ENCODE results near the gene PIP4K2A. TPM values are rescaled to one million over a fixed set of nuclear protein-coding genes. Genes with fewer than 3 reads are reported as not detected.
"Not testable (repeated sequence)": the region's sequence is repeated elsewhere in the genome, so short reads cannot be mapped to it uniquely, and the experiment has no call there.

Gene PIP4K2A
- total RNA-seq, 1 experiment from 2014 or later = 20.2 TPM

DNA sequence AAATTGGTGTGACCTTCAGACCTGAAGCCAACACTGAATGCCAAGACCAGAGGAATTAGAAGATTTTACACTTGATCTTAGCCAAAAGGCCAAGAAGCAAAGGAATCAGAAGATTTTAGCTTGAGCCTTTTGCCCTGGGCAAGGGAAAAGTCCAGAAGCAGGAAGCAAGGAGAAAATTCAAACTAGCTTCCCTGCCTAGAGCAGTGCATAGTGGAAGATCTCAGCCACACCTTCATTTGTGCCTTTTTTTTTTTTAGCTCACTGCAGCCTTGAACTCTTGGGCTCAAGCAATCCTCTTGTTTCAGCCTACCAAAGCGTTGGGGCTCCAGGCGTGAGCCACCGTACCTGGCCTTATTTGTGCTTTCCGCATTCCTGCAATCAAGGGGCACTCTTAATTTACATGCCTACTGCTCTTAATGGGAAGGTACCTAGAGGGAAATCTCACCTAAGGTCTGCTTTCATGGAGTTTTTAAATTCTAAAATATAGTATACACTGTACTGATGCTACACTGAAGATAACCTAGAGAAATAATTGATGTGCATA, 8.3 kb upstream of the PIP4K2A start:
- Histone ChIP-seq H3K79me2 (ENCODE audit: low read length) (no peaks in the 10 kb centered on the region), H2AFZ (ENCODE audit: low read length) (no peak overlapping the region), H3K4me3 (ENCODE audit: low read length) (no peak overlapping the region), H3K9me3 (ENCODE audit: low read length) (no peaks in the 10 kb centered on the region), H3K27ac (ENCODE audit: low read length) (no peak overlapping the region), H3K36me3 (ENCODE audit: low read depth, low read length) (no peaks in the 10 kb centered on the region), H3K4me1 (ENCODE audit: insufficient read depth, low read length) (no peaks in the 10 kb centered on the region), H3F3A (ENCODE audit: low read length, unreplicated experiment) (no peaks in the 10 kb centered on the region), H3K9ac (ENCODE audit: low read length) (no peak overlapping the region), H3K4me2 (ENCODE audit: low read length) (no peak overlapping the region), H4K20me1 (ENCODE audit: low read length) (no peaks in the 10 kb centered on the region), H3K9me2 (replicated peaks; ENCODE audit: low read length) (no peaks in the 10 kb centered on the region), H3K27me3 (ENCODE audit: low read length) (no peaks in the 10 kb centered on the region)
- DNase-seq (no peak), ATAC-seq (no peak)
- intact Hi-C loops (cut with micrococcal nuclease) = no loop called here
- no peak for TF ChIP-seq EZH2phosphoT487 (IDR thresholded peaks at IDR 0.05; ENCODE audit: borderline replicate concordance, low read length)
- TF ChIP-seq, protein P1, sequence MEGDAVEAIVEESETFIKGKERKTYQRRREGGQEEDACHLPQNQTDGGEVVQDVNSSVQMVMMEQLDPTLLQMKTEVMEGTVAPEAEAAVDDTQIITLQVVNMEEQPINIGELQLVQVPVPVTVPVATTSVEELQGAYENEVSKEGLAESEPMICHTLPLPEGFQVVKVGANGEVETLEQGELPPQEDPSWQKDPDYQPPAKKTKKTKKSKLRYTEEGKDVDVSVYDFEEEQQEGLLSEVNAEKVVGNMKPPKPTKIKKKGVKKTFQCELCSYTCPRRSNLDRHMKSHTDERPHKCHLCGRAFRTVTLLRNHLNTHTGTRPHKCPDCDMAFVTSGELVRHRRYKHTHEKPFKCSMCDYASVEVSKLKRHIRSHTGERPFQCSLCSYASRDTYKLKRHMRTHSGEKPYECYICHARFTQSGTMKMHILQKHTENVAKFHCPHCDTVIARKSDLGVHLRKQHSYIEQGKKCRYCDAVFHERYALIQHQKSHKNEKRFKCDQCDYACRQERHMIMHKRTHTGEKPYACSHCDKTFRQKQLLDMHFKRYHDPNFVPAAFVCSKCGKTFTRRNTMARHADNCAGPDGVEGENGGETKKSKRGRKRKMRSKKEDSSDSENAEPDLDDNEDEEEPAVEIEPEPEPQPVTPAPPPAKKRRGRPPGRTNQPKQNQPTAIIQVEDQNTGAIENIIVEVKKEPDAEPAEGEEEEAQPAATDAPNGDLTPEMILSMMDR (conservative IDR thresholded peaks at IDR 0.05; ENCODE audit: low read depth, low read length) = no peak
- no peak for TF ChIP-seq EZH2 (IDR thresholded peaks at IDR 0.05; ENCODE audit: low read length, unreplicated experiment)
- CTCF ChIA-PET = no interaction called here
- BruUV-seq (replicated peaks) = no TSS peak
- POLR2A ChIA-PET (ENCODE audit: unreplicated experiment) = no interaction called here

DNA sequence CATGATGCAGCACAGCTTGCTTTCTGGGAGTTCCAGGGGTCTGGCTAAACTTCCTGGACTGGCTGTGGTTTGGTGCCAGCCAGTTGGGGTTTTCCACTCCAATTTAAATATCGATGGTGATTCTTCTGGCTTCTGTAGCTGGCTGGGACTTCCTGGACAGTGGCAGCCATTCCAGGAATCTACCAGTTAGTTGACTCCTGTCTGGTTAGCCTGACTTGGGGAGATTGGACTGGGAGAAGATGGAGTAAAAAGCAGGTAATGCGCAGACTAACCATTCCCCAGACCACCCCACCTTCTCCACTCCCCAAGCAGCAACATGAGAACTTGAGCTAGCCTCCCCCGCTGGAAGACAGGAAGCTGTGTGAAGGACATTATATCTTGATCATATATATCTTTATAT, 6.3 kb upstream of the PIP4K2A start:
- Histone ChIP-seq H2AFZ (ENCODE audit: low read length) (no peak overlapping the region), H3K79me2 (ENCODE audit: low read length) (no peaks in the 10 kb centered on the region), H3K4me2 (ENCODE audit: low read length) (no peak overlapping the region), H3F3A (ENCODE audit: low read length, unreplicated experiment) (no peaks in the 10 kb centered on the region), H3K4me1 (ENCODE audit: insufficient read depth, low read length) (no peaks in the 10 kb centered on the region), H3K36me3 (ENCODE audit: low read depth, low read length) (no peaks in the 10 kb centered on the region), H3K27me3 (ENCODE audit: low read length) (no peaks in the 10 kb centered on the region), H3K9me2 (replicated peaks; ENCODE audit: low read length) (no peaks in the 10 kb centered on the region), H3K27ac (ENCODE audit: low read length) (no peak overlapping the region), H3K9me3 (ENCODE audit: low read length) (no peaks in the 10 kb centered on the region), H4K20me1 (ENCODE audit: low read length) (no peaks in the 10 kb centered on the region), H3K4me3 (ENCODE audit: low read length) (no peak overlapping the region), H3K9ac (ENCODE audit: low read length) (no peak overlapping the region)
- intact Hi-C loops (cut with micrococcal nuclease) = no loop called here
- TF ChIP-seq EZH2phosphoT487 (IDR thresholded peaks at IDR 0.05; ENCODE audit: borderline replicate concordance, low read length) = no peak
- TF ChIP-seq EZH2 (IDR thresholded peaks at IDR 0.05; ENCODE audit: low read length, unreplicated experiment) = no peak
- TF ChIP-seq, protein P1 (conservative IDR thresholded peaks at IDR 0.05; ENCODE audit: low read depth, low read length) = no peak
- BruUV-seq (replicated peaks) = no TSS peak
- ChIA-PET POLR2A (ENCODE audit: unreplicated experiment) (no interaction called here), CTCF (no interaction called here)
- DNase-seq = no peak
- no peak for ATAC-seq

DNA sequence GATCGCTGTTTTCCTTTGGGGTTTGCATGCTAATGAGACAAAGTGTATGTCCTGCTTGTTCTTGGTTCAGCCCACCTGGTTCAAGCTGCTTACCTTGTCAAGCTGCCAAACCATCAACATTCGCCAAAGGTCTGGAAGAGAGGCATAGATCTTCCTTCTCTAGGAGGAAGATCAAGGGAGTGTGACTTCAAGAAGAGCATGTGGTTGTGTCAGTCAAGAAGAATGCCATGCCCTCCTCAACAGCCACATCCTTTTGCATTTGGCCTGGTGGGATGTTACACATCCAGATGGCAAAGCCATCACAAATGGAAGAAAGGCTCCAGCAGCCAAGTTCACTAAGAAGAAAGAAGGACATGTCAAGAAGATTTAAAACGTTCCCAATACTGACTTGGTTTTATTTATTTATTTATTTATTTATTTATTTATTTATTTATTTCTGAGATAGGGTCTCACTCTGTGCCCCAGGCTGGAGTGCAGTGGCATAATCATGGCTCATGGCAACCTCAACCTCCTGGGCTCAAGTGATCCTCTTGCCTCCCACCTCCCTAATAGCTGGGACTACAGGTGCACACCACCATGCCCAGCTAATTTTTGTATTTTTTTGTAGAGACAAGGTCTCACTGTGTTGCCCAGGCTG, 5.1 kb upstream of the PIP4K2A start:
- no peaks in the 10 kb centered on the region for H3K79me2 ChIP-seq (ENCODE audit: low read length)
- no peaks in the 10 kb centered on the region for H3K9me3 ChIP-seq (ENCODE audit: low read length)
- H3K4me2 ChIP-seq (ENCODE audit: low read length) = no peak overlapping the region
- no peak overlapping the region for H3K27ac ChIP-seq (ENCODE audit: low read length)
- H4K20me1 ChIP-seq (ENCODE audit: low read length) = no peaks in the 10 kb centered on the region
- H3K36me3 ChIP-seq (ENCODE audit: low read depth, low read length) = no peaks in the 10 kb centered on the region
- no peak for TF ChIP-seq EZH2 (IDR thresholded peaks at IDR 0.05; ENCODE audit: low read length, unreplicated experiment)
- TF ChIP-seq EZH2phosphoT487 (IDR thresholded peaks at IDR 0.05; ENCODE audit: borderline replicate concordance, low read length) = no peak
- TF ChIP-seq, protein P1 (conservative IDR thresholded peaks at IDR 0.05; ENCODE audit: low read depth, low read length) = no peak
- ATAC-seq (no peak), DNase-seq (no peak)
- no peaks in the 10 kb centered on the region for H3F3A ChIP-seq (ENCODE audit: low read length, unreplicated experiment)
- no peak overlapping the region for H3K4me3 ChIP-seq (ENCODE audit: low read length)
- H3K9ac ChIP-seq (ENCODE audit: low read length) = no peak overlapping the region
- CTCF ChIA-PET = no interaction called here
- intact Hi-C loops (cut with micrococcal nuclease) = loop anchor here (10.0 kb wide), 1 partner anchor 125 kb away; no protein-coding TSS in a partner anchor
- H2AFZ ChIP-seq (ENCODE audit: low read length) = no peak overlapping the region
- no peaks in the 10 kb centered on the region for H3K4me1 ChIP-seq (ENCODE audit: insufficient read depth, low read length)
- BruUV-seq (replicated peaks) = no TSS peak
- POLR2A ChIA-PET (ENCODE audit: unreplicated experiment) = no interaction called here
- H3K9me2 ChIP-seq (replicated peaks; ENCODE audit: low read length) = no peaks in the 10 kb centered on the region
- H3K27me3 ChIP-seq (ENCODE audit: low read length) = no peaks in the 10 kb centered on the region

DNA sequence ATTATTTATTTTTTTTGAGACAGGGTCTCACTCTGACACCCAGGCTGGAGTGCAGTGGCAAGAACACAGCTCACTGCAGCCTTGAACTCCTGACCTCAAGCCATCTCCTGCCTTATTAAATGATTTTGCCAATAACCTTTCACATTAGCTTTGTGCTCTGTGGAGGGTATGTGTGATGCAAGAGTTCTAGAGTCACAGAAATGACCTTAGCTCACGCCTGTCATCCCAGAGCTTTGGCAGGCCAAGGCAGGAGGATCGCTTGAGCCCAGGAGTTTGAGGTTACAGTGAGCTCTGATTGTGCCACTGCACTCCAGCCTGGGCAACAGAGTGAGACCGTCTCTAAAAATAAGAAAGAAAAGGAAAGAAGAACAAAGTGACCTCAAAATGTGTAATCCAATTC, 4.3 kb upstream of the PIP4K2A start:
- CTCF ChIA-PET = not testable (repeated sequence)

More for the DNA sequence above, 4.3 kb upstream of the PIP4K2A start:
- H3K9ac ChIP-seq (ENCODE audit: low read length); H3K9me2 ChIP-seq (replicated peaks; ENCODE audit: low read length); H3K4me2 ChIP-seq (ENCODE audit: low read length); H2AFZ ChIP-seq (ENCODE audit: low read length); BruUV-seq (replicated peaks); H4K20me1 ChIP-seq (ENCODE audit: low read length); H3K4me3 ChIP-seq (ENCODE audit: low read length); H3K36me3 ChIP-seq (ENCODE audit: low read depth, low read length); ATAC-seq; H3K27ac ChIP-seq (ENCODE audit: low read length); DNase-seq; POLR2A ChIA-PET (ENCODE audit: unreplicated experiment); H3F3A ChIP-seq (ENCODE audit: low read length, unreplicated experiment); H3K79me2 ChIP-seq (ENCODE audit: low read length); H3K9me3 ChIP-seq (ENCODE audit: low read length); H3K4me1 ChIP-seq (ENCODE audit: insufficient read depth, low read length); H3K27me3 ChIP-seq (ENCODE audit: low read length): not testable (repeated sequence)
- intact Hi-C loops (cut with micrococcal nuclease) = loop anchor here (10.0 kb wide), 1 partner anchor 124 kb away; no protein-coding TSS in a partner anchor

Measured in PC-3 (cell line).